ENCODE results near the gene HASPIN. TPM values are rescaled to one million over a fixed set of nuclear protein-coding genes. Genes with fewer than 3 reads are reported as not detected.

The HASPIN gene
- total RNA-seq, 6 experiments from 2014 or later = 3.5 to 8.0 (median 7.0) TPM

DNA sequence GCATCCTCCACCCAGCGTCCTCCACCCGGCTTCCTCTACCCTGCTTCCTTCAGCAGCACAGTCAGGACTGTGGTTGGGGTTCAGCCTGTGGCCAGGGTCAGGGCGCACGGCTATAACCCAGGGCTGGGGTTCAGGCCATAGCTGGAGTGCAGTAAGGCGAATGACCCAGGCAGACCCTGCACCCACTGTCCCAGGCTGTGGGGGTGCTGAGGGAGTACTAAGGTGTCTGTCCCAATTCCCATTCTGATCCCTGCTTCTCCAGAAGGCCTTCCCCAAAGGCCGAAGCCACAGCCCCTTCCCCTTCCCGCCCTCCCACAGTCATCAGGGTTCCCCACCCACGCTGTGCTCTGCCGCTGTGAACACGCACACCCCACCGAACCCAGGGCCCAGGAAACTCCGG lies 42.6 kb upstream of the HASPIN start:
- no peak for DNase-seq
- Mint-ChIP-seq H3K27ac (no peak overlapping the region), H3K4me1 (ENCODE audit: low read depth) (peaks cover 6% of the 10 kb centered on the region; the same call in 1 of the 2 replicates), H3K36me3 (ENCODE audit: low read depth) (no peaks in the 10 kb centered on the region), H3K27me3 (ENCODE audit: insufficient read depth) (peaks cover 9% of the 10 kb centered on the region), H3K9me3 (no peaks in the 10 kb centered on the region), H3K4me3 (no peak overlapping the region)
- TF ChIP-seq, protein P1, sequence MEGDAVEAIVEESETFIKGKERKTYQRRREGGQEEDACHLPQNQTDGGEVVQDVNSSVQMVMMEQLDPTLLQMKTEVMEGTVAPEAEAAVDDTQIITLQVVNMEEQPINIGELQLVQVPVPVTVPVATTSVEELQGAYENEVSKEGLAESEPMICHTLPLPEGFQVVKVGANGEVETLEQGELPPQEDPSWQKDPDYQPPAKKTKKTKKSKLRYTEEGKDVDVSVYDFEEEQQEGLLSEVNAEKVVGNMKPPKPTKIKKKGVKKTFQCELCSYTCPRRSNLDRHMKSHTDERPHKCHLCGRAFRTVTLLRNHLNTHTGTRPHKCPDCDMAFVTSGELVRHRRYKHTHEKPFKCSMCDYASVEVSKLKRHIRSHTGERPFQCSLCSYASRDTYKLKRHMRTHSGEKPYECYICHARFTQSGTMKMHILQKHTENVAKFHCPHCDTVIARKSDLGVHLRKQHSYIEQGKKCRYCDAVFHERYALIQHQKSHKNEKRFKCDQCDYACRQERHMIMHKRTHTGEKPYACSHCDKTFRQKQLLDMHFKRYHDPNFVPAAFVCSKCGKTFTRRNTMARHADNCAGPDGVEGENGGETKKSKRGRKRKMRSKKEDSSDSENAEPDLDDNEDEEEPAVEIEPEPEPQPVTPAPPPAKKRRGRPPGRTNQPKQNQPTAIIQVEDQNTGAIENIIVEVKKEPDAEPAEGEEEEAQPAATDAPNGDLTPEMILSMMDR (IDR thresholded peaks at IDR 0.05) = no peak

- Mint-ChIP-seq H3K27ac (no peak overlapping the region), H3K4me1 (ENCODE audit: low read depth) (peaks cover 6% of the 10 kb centered on the region; the same call in 1 of the 2 replicates), H3K27me3 (ENCODE audit: insufficient read depth) (peaks cover 9% of the 10 kb centered on the region), H3K4me3 (no peak overlapping the region), H3K36me3 (ENCODE audit: low read depth) (no peaks in the 10 kb centered on the region), H3K9me3 (no peaks in the 10 kb centered on the region)
- DNase-seq = no peak
- TF ChIP-seq, protein P1 (IDR thresholded peaks at IDR 0.05) = no peak
Measured at GRCh38 chr17:3681565-3681964, 42.1 kb upstream of the HASPIN start.

- H3K4me1 Mint-ChIP-seq (ENCODE audit: low read depth) = peaks cover 6% of the 10 kb centered on the region; the same call in 1 of the 2 replicates
- TF ChIP-seq, protein P1 (IDR thresholded peaks at IDR 0.05) = no peak
- no peaks in the 10 kb centered on the region for H3K36me3 Mint-ChIP-seq (ENCODE audit: low read depth)
- no peaks in the 10 kb centered on the region for H3K9me3 Mint-ChIP-seq
- DNase-seq = no peak
- no peak overlapping the region for H3K4me3 Mint-ChIP-seq
- peaks cover 9% of the 10 kb centered on the region for H3K27me3 Mint-ChIP-seq (ENCODE audit: insufficient read depth)
- no peak overlapping the region for H3K27ac Mint-ChIP-seq
Measured at GRCh38 chr17:3682033-3682432, 41.7 kb upstream of the HASPIN start.

DNA sequence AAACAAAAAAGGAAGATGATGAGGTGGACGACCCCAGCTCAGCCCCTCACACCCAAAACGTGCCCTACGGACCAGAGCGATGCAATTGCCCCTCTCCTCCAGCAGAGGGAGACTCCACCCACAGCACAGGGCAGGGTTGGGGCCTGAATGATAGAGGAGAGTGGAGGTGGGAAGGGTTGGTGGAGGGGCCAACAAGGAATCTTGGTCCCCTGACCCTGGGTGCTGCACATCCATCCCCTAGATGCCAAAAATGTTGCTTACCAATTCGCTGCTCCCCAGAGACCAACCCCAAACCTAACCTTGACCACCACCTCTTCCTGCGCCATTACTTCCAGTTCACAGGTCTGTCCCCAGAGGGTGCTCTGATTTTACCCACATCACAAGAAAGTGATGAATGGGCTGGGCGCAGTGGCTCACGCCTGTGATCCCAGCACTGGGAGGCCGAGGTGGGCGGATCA lies 40.6 kb upstream of the HASPIN start:
- Mint-ChIP-seq H3K9me3 (no peaks in the 10 kb centered on the region), H3K27me3 (ENCODE audit: insufficient read depth) (peaks cover 9% of the 10 kb centered on the region; the same call in 1 of the 2 replicates), H3K4me3 (no peak overlapping the region), H3K36me3 (ENCODE audit: low read depth) (no peaks in the 10 kb centered on the region), H3K4me1 (ENCODE audit: low read depth) (peaks cover 6% of the 10 kb centered on the region; the same call in 1 of the 2 replicates), H3K27ac (no peak overlapping the region)
- TF ChIP-seq, protein P1 (IDR thresholded peaks at IDR 0.05) = peak; percentile 94
- DNase-seq = no peak

- Mint-ChIP-seq H3K27me3 (ENCODE audit: insufficient read depth) (peaks cover 7% of the 10 kb centered on the region; the same call in 1 of the 2 replicates), H3K9me3 (no peaks in the 10 kb centered on the region), H3K4me3 (no peak overlapping the region), H3K36me3 (ENCODE audit: low read depth) (no peaks in the 10 kb centered on the region), H3K4me1 (ENCODE audit: low read depth) (no peaks in the 10 kb centered on the region), H3K27ac (no peak overlapping the region)
- DNase-seq = no peak
- TF ChIP-seq, protein P1 (IDR thresholded peaks at IDR 0.05) = no peak
Measured at GRCh38 chr17:3685174-3685573, 38.5 kb upstream of the HASPIN start.
